T-cell (primary cell): ENCODE data around the gene CHD5. TPM values are rescaled to one million over a fixed set of nuclear protein-coding genes. Genes with fewer than 3 reads are reported as not detected.

Experiments used
- ATAC-seq, 4 experiments: fragments of 200-7000 bp in 3 of 4; fragments of 150-1000 bp in 1 of 4; cut with Tn5 transposase; replicated peaks in 1 of 4; 1 replicate in 3 of 4; 2 replicates in 1 of 4; pipeline ENCODE4 v1.10.0; 2021; ENCODE audit warnings: moderate library complexity in 3 of 4, mild to moderate bottlenecking in 2 of 4, moderate number of reproducible peaks in 1 of 4
- CTCF ChIA-PET, 2 donors: fragments of 300-600 bp; sonication (Branson Sonifier 250); formaldehyde crosslinking; loops; one replicate each; lab custom pipeline; 2022; ENCODE audit warnings: antibody characterized with exemption in 2 of 2; lab: Charles Lee
- POLR2A ChIA-PET, 2 donors: fragments of 300-600 bp; sonication (Branson Sonifier 250); formaldehyde crosslinking; loops; one replicate each; lab custom pipeline; 2022; ENCODE audit warnings: antibody characterized with exemption in 2 of 2; lab: Charles Lee
- DNase-seq, 35 experiments: peaks; one replicate each; pipeline versions ENCODE4 v3.0.0 to v3.0.0-alpha.2; 2013 to 2023
- H3K27ac ChIP-seq: one replicate; pipeline ENCODE4 v1.5.1; 2013; ENCODE audit warnings: low read length
- H3K27me3 ChIP-seq, 2 experiments: replicated peaks in 1 of 2; 1 replicate in 1 of 2; 2 replicates in 1 of 2; pipeline versions ENCODE4 v1.6.1 to v1.7.0; 2013; ENCODE audit warnings: low read length in 1 of 2, mixed read lengths in 1 of 2; ENCODE audit not compliant: control insufficient read depth in 2 of 2, insufficient read depth in 2 of 2; ENCODE audit errors: extremely low read depth in 1 of 2
- H3K36me3 ChIP-seq, 2 donors: 1 replicate in 1 of 2; 2 replicates in 1 of 2; pipeline versions ENCODE4 v1.6.1 to v1.7.0; 2013; ENCODE audit warnings: low read length in 1 of 2; ENCODE audit not compliant: control insufficient read depth in 2 of 2, insufficient read depth in 1 of 2; ENCODE audit errors: extremely low read depth in 1 of 2
- H3K4me1 ChIP-seq, 2 experiments: 1 replicate in 1 of 2; 2 replicates in 1 of 2; pipeline versions ENCODE4 v1.6.1 to v1.7.0; 2013; ENCODE audit warnings: low read length in 2 of 2, mixed read lengths in 1 of 2; ENCODE audit not compliant: insufficient read depth in 2 of 2, control insufficient read depth in 1 of 2; ENCODE audit errors: extremely low read depth in 1 of 2
- H3K4me3 ChIP-seq, 2 donors: 1 replicate in 1 of 2; 2 replicates in 1 of 2; pipeline versions ENCODE4 v1.5.1 to v1.7.0; 2013; ENCODE audit warnings: mild to moderate bottlenecking in 2 of 2, low read length in 1 of 2, moderate library complexity in 1 of 2; ENCODE audit not compliant: control insufficient read depth in 1 of 2; ENCODE audit errors: extremely low read depth in 1 of 2
- H3K9me3 ChIP-seq: 2 replicates; pipeline ENCODE4 v1.7.0; 2013
- H3K27ac Mint-ChIP-seq, 2 donors: one replicate each; pipeline ENCODE4 v1.8.0; 2020 to 2021; ENCODE audit warnings: mild to moderate bottlenecking in 2 of 2, mixed read lengths in 2 of 2
- H3K27me3 Mint-ChIP-seq, 2 donors: one replicate each; pipeline ENCODE4 v1.8.0; 2021 to 2022; ENCODE audit warnings: mixed read lengths in 2 of 2
- H3K36me3 Mint-ChIP-seq: one replicate; pipeline ENCODE4 v1.8.0; 2021; ENCODE audit warnings: mixed read lengths
- H3K4me1 Mint-ChIP-seq, 3 donors: one replicate each; pipeline ENCODE4 v1.8.0; 2020 to 2022; ENCODE audit warnings: mixed read lengths in 3 of 3, mild to moderate bottlenecking in 1 of 3
- H3K4me3 Mint-ChIP-seq, 3 donors: one replicate each; pipeline ENCODE4 v1.8.0; 2020 to 2022; ENCODE audit warnings: mild to moderate bottlenecking in 3 of 3, mixed read lengths in 3 of 3, moderate library complexity in 3 of 3
- H3K9me3 Mint-ChIP-seq, 3 donors: one replicate each; pipeline ENCODE4 v1.8.0; 2020 to 2022; ENCODE audit warnings: mixed read lengths in 3 of 3
- WGBS: methylation state at CpG from one replicate; pipeline ENCODE4 v1.1.5; 2013; ENCODE audit warnings: missing lambda C conversion rate; ENCODE audit not compliant: insufficient coverage; 5-methylcytosine and 5-hydroxymethylcytosine counted together
- total RNA-seq, 35 experiments: library from RNA in 6 of 35; stranded (reverse) in 6 of 35; fragments of 120-200 nt in 1 of 35; gene quantifications; one replicate each; pipeline versions ENCODE4 v1.2.1 to v1.2.4 and lab custom pipeline; 2013 to 2026

The CHD5 gene
- total RNA-seq, 5 donors from 2014 or later (not counting 1 experiment from before 2014, with no cell fraction given): 0.05 to 0.23 (median 0.16) TPM

DNA sequence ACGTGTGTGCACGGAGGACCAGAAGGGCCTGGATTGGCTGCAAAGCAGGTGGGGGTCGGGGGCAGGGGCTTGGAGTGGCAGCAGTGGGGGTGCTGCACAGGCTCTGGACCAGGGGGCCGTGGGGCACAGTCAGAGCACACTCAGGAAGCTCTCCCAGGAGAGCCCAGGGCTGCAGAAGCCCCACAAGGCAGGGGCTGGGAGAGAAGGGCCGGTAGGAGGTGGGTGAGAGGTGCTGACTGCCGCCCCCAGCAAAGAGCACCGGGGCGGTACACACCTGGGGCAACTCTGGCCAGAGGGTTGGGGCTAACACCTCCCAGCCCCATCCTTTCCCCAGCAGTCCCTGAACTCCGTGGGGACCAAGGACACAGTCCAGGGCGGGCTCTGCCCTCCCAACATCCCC, 13.9 kb downstream of the CHD5 start:
- 40% methylated on average over 1 of the region's 10 CpGs for WGBS
- Histone ChIP-seq H3K36me3 (no peaks in the 10 kb centered on the region), H3K4me1 (no peaks in the 10 kb centered on the region), H3K9me3 (no peaks in the 10 kb centered on the region), H3K27me3 (peaks cover 0 to 57% of the 10 kb centered on the region in 2 experiments), H3K4me3 (no peak overlapping the region), H3K27ac (no peak overlapping the region)
- H3K27ac Mint-ChIP-seq: no peak overlapping the region
- peaks cover 3 to 29% of the 10 kb centered on the region in 2 donors for H3K27me3 Mint-ChIP-seq
- no peaks in the 10 kb centered on the region for H3K36me3 Mint-ChIP-seq
- no peaks in the 10 kb centered on the region for H3K4me1 Mint-ChIP-seq
- ATAC-seq (no peak), DNase-seq (no peak)
- POLR2A ChIA-PET: no interaction called here
- CTCF ChIA-PET: no interaction called here
- no peak overlapping the region for H3K4me3 Mint-ChIP-seq
- H3K9me3 Mint-ChIP-seq: no peaks in the 10 kb centered on the region

DNA sequence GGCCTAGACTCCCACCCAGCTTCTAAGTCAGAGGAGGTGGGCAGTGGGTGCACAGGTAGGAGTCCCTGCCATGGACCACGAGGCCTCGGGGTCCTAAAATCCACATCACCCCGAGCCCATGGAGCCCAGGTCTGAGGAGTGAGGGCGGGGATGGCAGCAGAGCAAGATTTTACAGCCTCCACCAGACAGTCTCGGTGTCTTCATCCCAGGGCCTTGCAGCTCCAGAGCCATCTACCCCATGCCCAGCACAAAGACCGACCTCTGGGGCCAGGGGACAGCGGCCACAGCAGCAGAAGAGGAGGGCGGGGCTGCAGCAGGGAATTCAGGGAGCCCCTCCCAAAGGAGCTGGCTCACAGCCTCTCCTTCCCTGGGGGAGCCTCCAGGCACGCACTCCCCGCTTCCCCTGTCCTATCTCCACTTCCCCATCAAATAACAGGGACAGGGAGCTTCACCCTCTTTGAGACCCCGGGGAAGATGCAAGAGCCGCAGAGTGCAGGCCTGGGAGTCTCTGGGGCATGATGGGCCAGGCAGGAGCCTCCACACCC, 14.6 kb downstream of the CHD5 start:
- H3K27me3 Mint-ChIP-seq: peaks cover 7 to 34% of the 10 kb centered on the region in 2 donors
- no peaks in the 10 kb centered on the region for H3K9me3 ChIP-seq

DNA sequence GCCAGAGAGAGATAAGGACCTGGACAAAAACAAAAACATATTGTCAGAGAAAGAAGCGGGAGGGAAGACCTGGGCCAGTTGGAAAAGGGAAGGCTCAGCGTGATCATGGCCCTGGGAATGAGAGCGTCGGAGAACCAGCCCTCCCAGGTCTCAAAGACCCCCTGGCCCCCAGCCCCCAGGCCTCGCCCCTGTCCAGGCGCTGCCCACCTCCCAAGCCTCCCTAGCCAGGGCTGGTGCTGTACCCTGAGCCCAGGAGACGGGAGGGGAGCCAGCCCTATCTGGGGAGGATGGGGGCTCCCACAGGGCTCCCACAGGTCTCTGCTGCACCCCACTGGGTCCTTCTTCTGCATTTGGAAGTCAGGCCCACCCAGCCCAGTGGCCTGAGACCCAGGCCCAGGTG, 15.1 kb downstream of the CHD5 start:
- Mint-ChIP-seq H3K27ac (no peak overlapping the region), H3K27me3 (peaks cover 7 to 34% of the 10 kb centered on the region in 2 donors), H3K4me3 (no peak overlapping the region), H3K9me3 (no peaks in the 10 kb centered on the region), H3K36me3 (no peaks in the 10 kb centered on the region), H3K4me1 (no peaks in the 10 kb centered on the region)
- no peak overlapping the region for H3K27ac ChIP-seq
- H3K4me3 ChIP-seq: no peak overlapping the region
- H3K27me3 ChIP-seq: peaks cover 0 to 56% of the 10 kb centered on the region in 2 experiments
- no peaks in the 10 kb centered on the region for H3K9me3 ChIP-seq
- ChIA-PET CTCF (no interaction called here), POLR2A (no interaction called here)
- WGBS: 90% methylated on average over 2 of the region's 7 CpGs
- H3K4me1 ChIP-seq: no peaks in the 10 kb centered on the region
- no peak for DNase-seq
- ATAC-seq: no peak
- H3K36me3 ChIP-seq: no peaks in the 10 kb centered on the region

More for the DNA sequence above, 14.6 kb downstream of the CHD5 start:
- Mint-ChIP-seq H3K4me1 (no peaks in the 10 kb centered on the region), H3K27ac (no peak overlapping the region), H3K4me3 (no peak overlapping the region), H3K36me3 (no peaks in the 10 kb centered on the region), H3K9me3 (no peaks in the 10 kb centered on the region)
- Histone ChIP-seq H3K27ac (no peak overlapping the region), H3K4me3 (no peak overlapping the region), H3K36me3 (no peaks in the 10 kb centered on the region), H3K4me1 (no peaks in the 10 kb centered on the region), H3K27me3 (peaks cover 0 to 57% of the 10 kb centered on the region in 2 experiments)
- POLR2A ChIA-PET: no interaction called here
- 46% methylated on average over 4 of the region's 12 CpGs for WGBS
- DNase-seq: no peak
- CTCF ChIA-PET: no interaction called here
- ATAC-seq: no peak

DNA sequence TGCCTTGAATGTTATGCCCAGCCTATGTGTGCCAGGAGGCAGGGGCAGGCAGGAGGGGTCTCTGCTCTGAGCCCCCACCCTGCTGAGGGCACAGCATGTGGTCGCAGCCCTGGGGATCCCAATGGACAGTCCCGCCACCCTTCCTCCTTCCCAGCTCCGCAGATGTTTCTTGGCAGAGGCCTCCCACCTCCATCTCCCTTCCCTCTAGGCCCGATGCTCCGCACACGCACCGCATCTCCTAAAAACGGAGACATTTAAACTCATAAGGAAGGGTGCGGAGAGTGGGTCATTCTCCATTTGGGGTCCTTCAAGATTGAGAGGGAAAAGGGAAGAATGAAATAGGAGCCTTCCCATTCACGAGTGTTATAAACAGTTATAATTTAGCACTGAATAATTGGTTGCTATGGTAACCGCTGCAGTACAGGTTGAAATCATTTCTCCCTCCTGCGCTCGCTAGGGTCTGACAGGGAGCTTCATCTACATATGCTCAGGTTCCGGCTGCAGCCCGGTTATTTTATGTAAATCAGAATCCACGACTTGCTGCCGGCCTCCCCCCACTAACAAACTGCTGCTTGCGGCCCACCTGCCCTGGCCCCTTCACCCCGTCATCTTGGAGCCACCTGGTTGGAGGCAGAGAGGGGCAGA, 16.0 kb downstream of the CHD5 start:
- WGBS: no CpG with 5 or more reads among the region's 19 CpGs
- no peak for DNase-seq
- Histone ChIP-seq H3K27ac (no peak overlapping the region), H3K9me3 (no peaks in the 10 kb centered on the region), H3K27me3 (peaks cover 0 to 54% of the 10 kb centered on the region in 2 experiments), H3K4me3 (no peak overlapping the region), H3K36me3 (no peaks in the 10 kb centered on the region), H3K4me1 (no peaks in the 10 kb centered on the region)
- H3K4me1 Mint-ChIP-seq: no peaks in the 10 kb centered on the region
- no peaks in the 10 kb centered on the region for H3K36me3 Mint-ChIP-seq
- ATAC-seq: no peak
- no peak overlapping the region for H3K4me3 Mint-ChIP-seq
- H3K27ac Mint-ChIP-seq: no peak overlapping the region
- no peaks in the 10 kb centered on the region for H3K9me3 Mint-ChIP-seq
- peaks cover 15 to 33% of the 10 kb centered on the region in 2 donors for H3K27me3 Mint-ChIP-seq
- CTCF ChIA-PET: interaction anchor here in 1 of 2 donors (0.5 kb wide), 1 partner anchor 1067 kb away, joined by 3 read pairs; no protein-coding TSS in a partner anchor
- POLR2A ChIA-PET: no interaction called here

DNA sequence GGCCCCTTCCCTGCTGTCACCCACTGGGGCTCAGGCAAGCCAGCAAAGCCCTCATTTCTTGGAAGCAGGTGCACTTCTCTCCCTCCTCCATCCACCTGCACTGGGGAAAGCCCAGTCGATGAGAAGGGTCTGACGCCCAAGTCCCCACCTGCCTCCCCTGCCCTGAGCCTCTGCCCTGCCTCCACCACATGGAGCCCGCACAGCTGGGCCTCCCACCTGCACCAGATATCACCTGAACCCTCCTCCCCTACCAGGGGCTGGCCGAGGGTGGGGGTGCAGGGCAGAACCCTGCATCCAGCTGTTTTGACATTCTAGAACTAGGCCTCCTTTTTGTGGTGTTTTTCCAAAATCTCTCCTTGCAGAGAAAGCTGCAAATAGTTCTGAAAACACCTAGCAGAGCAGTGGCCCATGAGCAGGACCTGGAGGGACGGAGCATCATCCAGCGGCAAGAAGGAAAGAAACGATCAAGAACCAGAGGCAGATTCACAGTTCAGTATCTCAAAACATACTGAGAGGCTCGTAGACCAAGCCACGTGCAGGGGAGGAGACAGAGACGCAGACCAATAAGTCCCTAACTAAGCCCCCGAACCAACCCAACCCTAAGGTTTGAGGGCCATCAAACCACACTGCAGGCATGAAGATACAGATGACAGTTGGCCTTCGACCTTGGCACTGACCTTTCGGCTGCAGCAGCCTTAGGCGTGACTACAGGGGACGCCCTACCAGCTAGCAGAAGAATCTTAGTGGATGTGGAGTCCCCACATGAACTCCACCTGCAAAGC, 16.7 kb downstream of the CHD5 start:
- POLR2A ChIA-PET: no interaction called here
- H3K4me1 Mint-ChIP-seq: no peaks in the 10 kb centered on the region
- peaks cover 0 to 53% of the 10 kb centered on the region in 2 experiments for H3K27me3 ChIP-seq
- no peaks in the 10 kb centered on the region for H3K9me3 ChIP-seq
- H3K9me3 Mint-ChIP-seq: no peaks in the 10 kb centered on the region
- no peak overlapping the region for H3K27ac ChIP-seq
- peaks cover 18 to 36% of the 10 kb centered on the region in 2 donors for H3K27me3 Mint-ChIP-seq
- no peak overlapping the region for H3K4me3 Mint-ChIP-seq
- H3K4me3 ChIP-seq: no peak overlapping the region
- CTCF ChIA-PET: no interaction called here
- ATAC-seq: no peak
- 83% methylated on average over 11 of the region's 15 CpGs for whole genome bisulfite sequencing
- H3K36me3 ChIP-seq: no peaks in the 10 kb centered on the region
- no peak for DNase-seq
- H3K27ac Mint-ChIP-seq: no peak overlapping the region
- H3K36me3 Mint-ChIP-seq: no peaks in the 10 kb centered on the region
- H3K4me1 ChIP-seq: no peaks in the 10 kb centered on the region

DNA sequence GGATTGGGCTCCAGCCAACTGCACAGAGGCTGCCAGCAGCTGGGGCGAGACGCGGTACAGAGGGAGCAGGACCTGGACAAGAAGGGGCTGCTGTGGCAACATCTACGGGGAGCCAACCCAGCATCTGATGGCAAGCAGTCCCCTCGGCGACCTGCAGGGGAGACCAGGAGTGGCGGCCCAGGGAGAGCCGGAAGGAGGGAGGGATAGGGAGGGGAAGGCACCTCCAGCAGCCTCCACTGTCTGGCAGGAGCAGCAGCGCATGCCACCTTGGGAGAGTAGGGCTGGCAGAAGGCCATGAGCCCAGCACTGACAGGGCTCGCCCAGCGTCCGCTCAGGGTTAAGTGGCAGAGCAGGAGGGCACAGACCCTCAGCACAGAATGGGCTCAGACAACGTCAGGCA, 17.3 kb downstream of the CHD5 start:
- Mint-ChIP-seq H3K9me3 (no peaks in the 10 kb centered on the region), H3K4me3 (no peak overlapping the region), H3K27me3 (peaks cover 23 to 39% of the 10 kb centered on the region in 2 donors), H3K36me3 (no peaks in the 10 kb centered on the region), H3K27ac (no peak overlapping the region), H3K4me1 (no peaks in the 10 kb centered on the region)
- Histone ChIP-seq H3K4me3 (no peak overlapping the region), H3K9me3 (no peaks in the 10 kb centered on the region), H3K4me1 (no peaks in the 10 kb centered on the region), H3K36me3 (no peaks in the 10 kb centered on the region), H3K27ac (no peak overlapping the region), H3K27me3 (peaks cover 0 to 58% of the 10 kb centered on the region in 2 experiments)
- DNase-seq (no peak), ATAC-seq (no peak)
- CTCF ChIA-PET: no interaction called here
- POLR2A ChIA-PET: no interaction called here
- WGBS: 68% methylated on average over 13 of the region's 13 CpGs
